Measurements from ENCODE around the gene INTS2.
"Not testable (repeated sequence)": the region's sequence is repeated elsewhere in the genome, so short reads cannot be mapped to it uniquely, and the experiment has no call there.

INTS2 gene

GRCh38 chr17:61863801-61864126, 64.0 kb downstream of the INTS2 start:
- Histone ChIP-seq H3K4me3 (ENCODE audit: low read length) (peak overlapping the region; percentile 72), H3K4me1 (ENCODE audit: control insufficient read depth, insufficient read depth, low read length) (no peaks in the 10 kb centered on the region), H3K27me3 (ENCODE audit: control insufficient read depth, insufficient read depth, low read length) (no peaks in the 10 kb centered on the region), H3K27ac (ENCODE audit: low read depth, low read length) (peak overlapping the region; percentile 29), H3K36me3 (ENCODE audit: control insufficient read depth, insufficient read depth, low read length) (peaks cover 3% of the 10 kb centered on the region), H3K9ac (ENCODE audit: low read length) (peak overlapping the region; percentile 19)

DNA sequence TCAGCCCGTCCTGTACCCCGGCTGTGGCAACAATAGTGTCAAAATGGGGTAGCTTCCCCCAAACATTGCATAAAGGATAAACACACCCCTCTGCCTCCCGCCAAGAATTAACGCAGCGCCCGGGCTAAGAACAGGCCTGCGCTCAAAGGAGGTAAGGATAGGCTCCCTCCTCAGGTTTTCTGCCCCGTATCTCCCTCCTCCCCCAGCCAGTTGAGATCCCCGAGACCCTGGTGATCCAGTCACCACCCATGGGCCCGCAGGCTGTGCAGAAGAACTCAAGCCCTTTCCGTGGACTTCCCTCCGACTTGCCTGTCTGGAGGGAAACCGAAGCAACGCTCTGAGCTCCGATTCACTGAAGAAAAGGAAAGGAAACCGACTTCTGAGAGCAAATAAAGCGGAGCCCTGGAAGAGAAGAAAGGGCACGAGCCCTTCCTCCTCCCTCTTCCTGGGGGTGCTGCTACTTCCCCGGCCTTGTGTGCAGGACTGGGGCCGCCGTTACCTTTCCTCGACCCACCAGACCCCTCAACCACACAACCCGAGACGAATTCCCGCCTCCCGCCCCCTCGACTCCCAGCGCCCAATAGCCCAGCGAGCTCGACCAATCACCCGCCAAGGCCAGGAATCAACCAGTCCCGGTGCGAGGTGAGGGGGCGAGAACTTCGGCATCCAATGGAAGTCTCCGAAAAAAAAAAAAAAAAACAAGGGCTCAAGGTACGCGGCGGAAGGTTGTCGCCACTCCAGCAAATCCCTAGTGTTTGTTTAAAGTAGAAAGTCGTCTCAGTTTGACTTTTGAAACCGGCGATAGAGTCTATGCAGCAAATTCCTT, 64.6 kb downstream of the INTS2 start, which contains the start of gene BRIP1:
TSS of gene BRIP1 (minus strand) at position 554 of the 826 bp plus-strand sequence. CDS start 1,989 bp downstream, outside the sequence.
- Histone ChIP-seq H3K27me3 (ENCODE audit: control insufficient read depth, insufficient read depth, low read length) (no peaks in the 10 kb centered on the region), H3K27ac (ENCODE audit: low read depth, low read length) (peak within 1 kb of the TSS; percentile 30), H3K36me3 (ENCODE audit: control insufficient read depth, insufficient read depth, low read length) (peaks cover 3% of the 10 kb centered on the region), H3K9ac (ENCODE audit: low read length) (peak within 1 kb of the TSS; percentile 25), H3K4me1 (ENCODE audit: control insufficient read depth, insufficient read depth, low read length) (no peaks in the 10 kb centered on the region), H3K4me3 (ENCODE audit: low read length) (peak within 1 kb of the TSS; percentile 72)

GRCh38 chr17:61862105-61862574, 65.6 kb downstream of the INTS2 start:
- Histone ChIP-seq H3K27me3 (ENCODE audit: control insufficient read depth, insufficient read depth, low read length) (no peaks in the 10 kb centered on the region), H3K27ac (ENCODE audit: low read depth, low read length) (no peak overlapping the region), H3K9ac (ENCODE audit: low read length) (no peak overlapping the region), H3K4me3 (ENCODE audit: low read length) (no peak overlapping the region), H3K4me1 (ENCODE audit: control insufficient read depth, insufficient read depth, low read length) (no peaks in the 10 kb centered on the region), H3K36me3 (ENCODE audit: control insufficient read depth, insufficient read depth, low read length) (no peaks in the 10 kb centered on the region)

- H3K4me3 ChIP-seq (ENCODE audit: low read length); H3K27me3 ChIP-seq (ENCODE audit: control insufficient read depth, insufficient read depth, low read length); H3K9ac ChIP-seq (ENCODE audit: low read length); H3K4me1 ChIP-seq (ENCODE audit: control insufficient read depth, insufficient read depth, low read length); H3K27ac ChIP-seq (ENCODE audit: low read depth, low read length); H3K36me3 ChIP-seq (ENCODE audit: control insufficient read depth, insufficient read depth, low read length): not testable (repeated sequence)
These were observed 67.4 kb downstream of the INTS2 start for GRCh38 chr17:61860397-61860796.

- Histone ChIP-seq H3K27me3 (ENCODE audit: control insufficient read depth, insufficient read depth, low read length) (no peaks in the 10 kb centered on the region), H3K4me3 (ENCODE audit: low read length) (no peak overlapping the region), H3K27ac (ENCODE audit: low read depth, low read length) (no peak overlapping the region), H3K9ac (ENCODE audit: low read length) (no peak overlapping the region), H3K4me1 (ENCODE audit: control insufficient read depth, insufficient read depth, low read length) (no peaks in the 10 kb centered on the region), H3K36me3 (ENCODE audit: control insufficient read depth, insufficient read depth, low read length) (no peaks in the 10 kb centered on the region)
These were observed 71.7 kb downstream of the INTS2 start for GRCh38 chr17:61856035-61856434.

GRCh38 chr17:61852857-61853256, 74.9 kb downstream of the INTS2 start:
- Histone ChIP-seq H3K36me3 (ENCODE audit: control insufficient read depth, insufficient read depth, low read length) (no peaks in the 10 kb centered on the region), H3K9ac (ENCODE audit: low read length) (no peak overlapping the region), H3K4me3 (ENCODE audit: low read length) (no peak overlapping the region), H3K27ac (ENCODE audit: low read depth, low read length) (no peak overlapping the region), H3K4me1 (ENCODE audit: control insufficient read depth, insufficient read depth, low read length) (no peaks in the 10 kb centered on the region), H3K27me3 (ENCODE audit: control insufficient read depth, insufficient read depth, low read length) (no peaks in the 10 kb centered on the region)

GRCh38 chr17:61849674-61850073, 78.1 kb downstream of the INTS2 start:
- H3K27ac ChIP-seq (ENCODE audit: low read depth, low read length), result no peak overlapping the region
- no peak overlapping the region for H3K4me3 ChIP-seq (ENCODE audit: low read length)
- H3K36me3 ChIP-seq (ENCODE audit: control insufficient read depth, insufficient read depth, low read length), result no peaks in the 10 kb centered on the region
- no peaks in the 10 kb centered on the region for H3K27me3 ChIP-seq (ENCODE audit: control insufficient read depth, insufficient read depth, low read length)
- no peaks in the 10 kb centered on the region for H3K4me1 ChIP-seq (ENCODE audit: control insufficient read depth, insufficient read depth, low read length)
- no peak overlapping the region for H3K9ac ChIP-seq (ENCODE audit: low read length)

GRCh38 chr17:61848896-61849295, 78.9 kb downstream of the INTS2 start:
- no peaks in the 10 kb centered on the region for H3K36me3 ChIP-seq (ENCODE audit: control insufficient read depth, insufficient read depth, low read length)
- no peak overlapping the region for H3K27ac ChIP-seq (ENCODE audit: low read depth, low read length)
- H3K27me3 ChIP-seq (ENCODE audit: control insufficient read depth, insufficient read depth, low read length), result no peaks in the 10 kb centered on the region
- H3K9ac ChIP-seq (ENCODE audit: low read length), result no peak overlapping the region
- H3K4me3 ChIP-seq (ENCODE audit: low read length), result no peak overlapping the region
- H3K4me1 ChIP-seq (ENCODE audit: control insufficient read depth, insufficient read depth, low read length), result no peaks in the 10 kb centered on the region

DNA sequence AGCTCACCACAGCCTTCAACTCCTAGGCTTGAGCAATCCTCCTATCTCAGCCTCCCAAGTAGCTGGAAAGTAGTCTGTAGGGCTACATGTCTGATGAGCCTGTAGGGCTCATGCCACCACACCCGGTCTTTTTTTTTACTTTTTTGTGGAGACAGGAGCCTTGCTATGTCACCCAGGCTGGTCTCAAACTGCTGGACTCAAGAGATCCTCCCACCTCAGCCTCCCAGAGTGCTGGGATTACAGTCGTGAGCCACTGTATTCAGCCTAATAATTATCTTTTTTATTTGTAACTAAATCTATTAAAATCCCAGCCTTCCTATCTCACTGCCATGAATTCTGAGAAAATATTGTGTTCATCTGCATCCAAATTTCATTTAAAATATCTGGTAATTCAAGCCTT, 79.5 kb downstream of the INTS2 start:
- Histone ChIP-seq H3K27me3 (ENCODE audit: control insufficient read depth, insufficient read depth, low read length) (no peaks in the 10 kb centered on the region), H3K36me3 (ENCODE audit: control insufficient read depth, insufficient read depth, low read length) (no peaks in the 10 kb centered on the region), H3K27ac (ENCODE audit: low read depth, low read length) (no peak overlapping the region), H3K9ac (ENCODE audit: low read length) (no peak overlapping the region), H3K4me3 (ENCODE audit: low read length) (no peak overlapping the region), H3K4me1 (ENCODE audit: control insufficient read depth, insufficient read depth, low read length) (no peaks in the 10 kb centered on the region)

- Histone ChIP-seq H3K36me3 (ENCODE audit: control insufficient read depth, insufficient read depth, low read length) (no peaks in the 10 kb centered on the region), H3K4me3 (ENCODE audit: low read length) (no peak overlapping the region), H3K4me1 (ENCODE audit: control insufficient read depth, insufficient read depth, low read length) (no peaks in the 10 kb centered on the region), H3K9ac (ENCODE audit: low read length) (no peak overlapping the region), H3K27me3 (ENCODE audit: control insufficient read depth, insufficient read depth, low read length) (no peaks in the 10 kb centered on the region), H3K27ac (ENCODE audit: low read depth, low read length) (no peak overlapping the region)
These were observed 80.1 kb downstream of the INTS2 start for GRCh38 chr17:61847659-61848058.

GRCh38 chr17:61846761-61847375, 80.9 kb downstream of the INTS2 start:
- Histone ChIP-seq H3K36me3 (ENCODE audit: control insufficient read depth, insufficient read depth, low read length) (no peaks in the 10 kb centered on the region), H3K9ac (ENCODE audit: low read length) (no peak overlapping the region), H3K27me3 (ENCODE audit: control insufficient read depth, insufficient read depth, low read length) (no peaks in the 10 kb centered on the region), H3K27ac (ENCODE audit: low read depth, low read length) (no peak overlapping the region), H3K4me3 (ENCODE audit: low read length) (no peak overlapping the region), H3K4me1 (ENCODE audit: control insufficient read depth, insufficient read depth, low read length) (no peaks in the 10 kb centered on the region)

DNA sequence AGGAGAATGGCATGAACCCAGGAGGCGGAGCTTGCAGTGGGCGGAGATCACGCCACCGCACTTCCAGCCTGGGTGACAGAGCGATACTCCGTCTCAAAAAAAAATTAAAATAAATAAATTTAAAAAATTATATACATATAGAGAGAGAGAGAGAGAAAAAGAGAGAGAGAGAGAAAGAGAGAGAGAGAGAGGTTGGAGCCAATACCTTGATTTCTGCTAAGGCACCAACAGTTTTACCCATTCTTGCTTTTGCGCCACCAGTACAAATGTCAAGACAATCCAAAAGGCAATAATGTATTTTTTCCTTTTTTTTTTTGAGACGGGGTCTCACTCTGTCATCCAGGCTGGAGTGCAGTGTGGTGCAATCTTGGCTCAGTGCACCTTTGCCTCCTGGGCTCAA, 81.7 kb downstream of the INTS2 start:
- Histone ChIP-seq H3K27ac (ENCODE audit: low read depth, low read length) (no peak overlapping the region), H3K27me3 (ENCODE audit: control insufficient read depth, insufficient read depth, low read length) (no peaks in the 10 kb centered on the region), H3K4me1 (ENCODE audit: control insufficient read depth, insufficient read depth, low read length) (no peaks in the 10 kb centered on the region), H3K36me3 (ENCODE audit: control insufficient read depth, insufficient read depth, low read length) (no peaks in the 10 kb centered on the region), H3K4me3 (ENCODE audit: low read length) (no peak overlapping the region), H3K9ac (ENCODE audit: low read length) (no peak overlapping the region)

GRCh38 chr17:61843435-61843834, 84.3 kb downstream of the INTS2 start:
- Histone ChIP-seq H3K36me3 (ENCODE audit: control insufficient read depth, insufficient read depth, low read length) (no peaks in the 10 kb centered on the region), H3K9ac (ENCODE audit: low read length) (no peak overlapping the region), H3K4me3 (ENCODE audit: low read length) (no peak overlapping the region), H3K27ac (ENCODE audit: low read depth, low read length) (no peak overlapping the region), H3K4me1 (ENCODE audit: control insufficient read depth, insufficient read depth, low read length) (no peaks in the 10 kb centered on the region), H3K27me3 (ENCODE audit: control insufficient read depth, insufficient read depth, low read length) (no peaks in the 10 kb centered on the region)
